Mucosa of descending colon (tissue), 3 donors: ENCODE results near the gene PRUNE1. TPM values are rescaled to one million over a fixed set of nuclear protein-coding genes. Genes with fewer than 3 reads are reported as not detected.
A peak's percentile ranks its signal among the peaks of the same experiment; 100 is the strongest.

ENCODE experiments used
- ATAC-seq: fragments of 200-7000 bp; cut with Tn5 transposase; one replicate; pipeline ENCODE4 v1.9.1; 2020; ENCODE audit warnings: mild to moderate bottlenecking, moderate library complexity
- DNase-seq, 3 donors: peaks; one replicate each; pipeline ENCODE4 v3.0.0-alpha.2; 2020
- H3K36me3 ChIP-seq: fragments of 200-600 bp; one replicate; pipeline ENCODE4 v1.8.0; 2021; ENCODE audit warnings: low read depth, mild to moderate bottlenecking
- H3K4me1 ChIP-seq: fragments of 200-600 bp; one replicate; pipeline ENCODE4 v1.8.0; 2021; ENCODE audit warnings: low read depth, mild to moderate bottlenecking
- H3K4me3 ChIP-seq: fragments of 200-600 bp; one replicate; pipeline ENCODE4 v1.8.0; 2021; ENCODE audit warnings: mild to moderate bottlenecking
- H3K9me3 ChIP-seq: fragments of 200-600 bp; one replicate; pipeline ENCODE4 v1.8.0; 2021; ENCODE audit warnings: mild to moderate bottlenecking
- CTCF ChIP-seq: fragments of 200-600 bp; IDR thresholded peaks from one replicate; pipeline ENCODE4 v1.8.0; 2022; ENCODE audit warnings: antibody characterized with exemption, mild to moderate bottlenecking
- intact Hi-C, 2 donors: fragments of 100-400 bp; cut with DNase I in 1 of 2; cut with micrococcal nuclease in 1 of 2; formaldehyde crosslinking; loops; one replicate each; pipeline versions ENCODE4 v1.11.0 to v1.11.1; 2022; cut with DNase I, micrococcal nuclease
- total RNA-seq, 3 donors: library from RNA; stranded (reverse); fragmentation: NEBNext Ultra II Directional in 2 of 3; extraction: Animal tissue kit (Norgen Biotek cat#: 25700) in 2 of 3; gene quantifications; one replicate each; pipeline versions ENCODE4 v1.2.1 to v1.2.4, GENCODE V29; 2021 to 2023
- donor health status: DM: no; HTN: no; CAD: no; lungs with moderate emphysema.
- donor health status: DM: no; HTN: no; CAD: no.
- donor health status: DM: no; HTN: yes; CAD: no.

The PRUNE1 gene
- total RNA-seq, 3 donors from 2014 or later = 21.3 to 27.5 (median 23.3) TPM

- no peak for ATAC-seq
- no peak overlapping the region for H3K4me3 ChIP-seq
- peaks cover 9% of the 10 kb centered on the region for H3K36me3 ChIP-seq
- no peak for TF ChIP-seq CTCF
- H3K9me3 ChIP-seq = no peaks in the 10 kb centered on the region
- no peak for DNase-seq
- intact Hi-C loops = loop anchor here in 1 of 2 donors (10.0 kb wide), 1 partner anchor 53 kb away; the partner anchor contains the start of gene CDC42SE1
- H3K4me1 ChIP-seq = peaks cover 25% of the 10 kb centered on the region
Observed at GRCh38 chr1:151002051-151002450, 6.2 kb upstream of the PRUNE1 start.

- ATAC-seq (no peak), DNase-seq (no peak)
- no peak for TF ChIP-seq CTCF
- intact Hi-C loops = loop anchor here in 1 of 2 donors (10.0 kb wide), 1 partner anchor 52 kb away; the partner anchor contains the start of gene CDC42SE1
- H3K4me3 ChIP-seq = no peak overlapping the region
- no peaks in the 10 kb centered on the region for H3K9me3 ChIP-seq
- peaks cover 30% of the 10 kb centered on the region for H3K4me1 ChIP-seq
- peaks cover 5% of the 10 kb centered on the region for H3K36me3 ChIP-seq
Observed at GRCh38 chr1:151002611-151003010, 5.6 kb upstream of the PRUNE1 start.

GRCh38 chr1:151003180-151003579 lies 5.1 kb upstream of the PRUNE1 start:
- no peaks in the 10 kb centered on the region for H3K9me3 ChIP-seq
- H3K4me3 ChIP-seq = no peak overlapping the region
- no peak for DNase-seq
- ATAC-seq = no peak
- peaks cover 5% of the 10 kb centered on the region for H3K36me3 ChIP-seq
- H3K4me1 ChIP-seq = peaks cover 33% of the 10 kb centered on the region
- intact Hi-C loops = loop anchor here in 1 of 2 donors (10.0 kb wide), 1 partner anchor 52 kb away; the partner anchor contains the start of gene CDC42SE1
- TF ChIP-seq CTCF = no peak

GRCh38 chr1:151005729-151006319 lies 2.4 kb upstream of the PRUNE1 start:
- ATAC-seq = peak; percentile 0
- Histone ChIP-seq H3K4me3 (peak overlapping the region; percentile 48), H3K36me3 (no peaks in the 10 kb centered on the region), H3K4me1 (peaks cover 46% of the 10 kb centered on the region), H3K9me3 (no peaks in the 10 kb centered on the region)
- no peak for DNase-seq
- no peak for TF ChIP-seq CTCF
- intact Hi-C loops = loop anchor here in 1 of 2 donors (10.0 kb wide), 1 partner anchor 49 kb away; the partner anchor contains the start of gene CDC42SE1

- peak; percentile 82 to 86 (median 84) for DNase-seq
- H3K4me1 ChIP-seq = peaks cover 46% of the 10 kb centered on the region
- no peaks in the 10 kb centered on the region for H3K9me3 ChIP-seq
- no peak for TF ChIP-seq CTCF
- H3K36me3 ChIP-seq = no peaks in the 10 kb centered on the region
- peak; percentile 72 for ATAC-seq
- peak within 1 kb of the TSS; percentile 48 for H3K4me3 ChIP-seq
- intact Hi-C loops = loop anchor here in 1 of 2 donors (10.0 kb wide), 1 partner anchor 48 kb away; the partner anchor contains the start of gene CDC42SE1
Observed at GRCh38 chr1:151006327-151007052, 1.8 kb upstream of the PRUNE1 start, which contains the start of gene MINDY1. MINDY1 (minus strand) TSS chr1:151006902; CDS start chr1:151002617, 4,285 bp downstream.
